PC-9 (cell line): Measurements from ENCODE around the gene SFSWAP. TPM values are rescaled to one million over a fixed set of nuclear protein-coding genes. Genes with fewer than 3 reads are reported as not detected.
"Not testable (repeated sequence)": the region's sequence is repeated elsewhere in the genome, so short reads cannot be mapped to it uniquely, and the experiment has no call there.

Experiments used
- BruUV-seq: library from RNA; stranded (reverse); fragments of 400-500 nt; replicated peaks from 2 replicates; lab custom pipeline; 2021; lab: Mats Ljungman, UMichigan
- CTCF ChIA-PET: fragments of 300-600 bp; sonication (Branson Sonifier 250); formaldehyde crosslinking; loops from one replicate; lab custom pipeline; 2022; ENCODE audit warnings: antibody characterized with exemption; lab: Charles Lee
- POLR2A ChIA-PET: fragments of 300-600 bp; sonication (Branson Sonifier 250); formaldehyde crosslinking; loops from one replicate; lab custom pipeline; 2022; ENCODE audit warnings: antibody characterized with exemption; ENCODE audit not compliant: unreplicated experiment; lab: Charles Lee
- DNase-seq, 2 experiments: peaks; one replicate each; pipeline versions ENCODE4 v3.0.0 to v3.0.0-alpha.2; 2015 to 2022; ENCODE audit warnings: mixed read lengths in 1 of 2
- H2AFZ ChIP-seq: fragments of 200-600 bp; sonication (generic); 2 replicates; pipeline ENCODE4 v1.8.1; 2017; ENCODE audit warnings: antibody characterized with exemption
- H3F3A ChIP-seq: fragments of 200-600 bp; sonication (generic); 2 replicates; pipeline ENCODE4 v1.8.1; 2017; ENCODE audit warnings: antibody characterized with exemption, mild to moderate bottlenecking, low read depth; ENCODE audit not compliant: insufficient read depth
- H3K27ac ChIP-seq: fragments of 200-600 bp; sonication (generic); 2 replicates; pipeline ENCODE4 v1.6.1; 2016; ENCODE audit warnings: mixed run types
- H3K27me3 ChIP-seq: fragments of 200-600 bp; sonication (generic); 2 replicates; pipeline ENCODE4 v1.6.1; 2016; ENCODE audit warnings: low read depth, mixed run types; ENCODE audit not compliant: insufficient read depth
- H3K36me3 ChIP-seq: fragments of 200-600 bp; sonication (generic); 2 replicates; pipeline ENCODE4 v1.6.1; 2016; ENCODE audit warnings: low read depth, mixed run types
- H3K4me1 ChIP-seq: fragments of 200-600 bp; sonication (generic); replicated peaks from 2 replicates; pipeline ENCODE4 v1.6.1; 2016; ENCODE audit warnings: mixed run types; ENCODE audit not compliant: insufficient read depth
- H3K4me2 ChIP-seq: fragments of 200-600 bp; sonication (generic); 2 replicates; pipeline ENCODE4 v1.6.1; 2017; ENCODE audit warnings: mixed run types
- H3K4me3 ChIP-seq: fragments of 200-600 bp; sonication (generic); 2 replicates; pipeline ENCODE4 v1.6.1; 2016; ENCODE audit warnings: mixed run types
- H3K79me2 ChIP-seq: fragments of 200-600 bp; sonication (generic); 2 replicates; pipeline ENCODE4 v1.6.1; 2017; ENCODE audit warnings: low read depth, mixed run types
- H3K9me2 ChIP-seq: fragments of 200-600 bp; sonication (generic); 2 replicates; pipeline ENCODE4 v1.8.1; 2017; ENCODE audit warnings: mild to moderate bottlenecking; ENCODE audit not compliant: insufficient read depth
- H3K9me3 ChIP-seq: fragments of 200-600 bp; sonication (generic); 2 replicates; pipeline ENCODE4 v1.8.1; 2016; ENCODE audit warnings: low read depth; ENCODE audit not compliant: insufficient read depth
- H4K20me1 ChIP-seq: fragments of 200-600 bp; sonication (generic); 2 replicates; pipeline ENCODE4 v1.8.1; 2017; ENCODE audit not compliant: insufficient read depth
- CTCF ChIP-seq: fragments of 200-600 bp; sonication (generic); conservative IDR thresholded peaks from 2 replicates; pipeline ENCODE4 v1.6.1; 2017; ENCODE audit warnings: mixed run types, antibody characterized with exemption, mild to moderate bottlenecking, moderate library complexity
- EZH2 ChIP-seq: fragments of 200-600 bp; sonication (generic); IDR thresholded peaks from 2 replicates; pipeline ENCODE4 v1.8.0; 2017; ENCODE audit warnings: antibody characterized with exemption, low read depth
- intact Hi-C: fragments of 100-400 bp; cut with micrococcal nuclease; formaldehyde crosslinking; loops from one replicate; pipeline ENCODE4 v1.10.0; 2022; ENCODE audit not compliant: unreplicated experiment
- total RNA-seq: library from RNA; stranded (reverse); gene quantifications from 2 replicates; pipeline ENCODE4 v1.2.3, GENCODE V29; 2021

The SFSWAP gene
- total RNA-seq, 1 experiment from 2014 or later = 40.7 TPM

- H3K27me3 ChIP-seq, H3K27ac ChIP-seq, H2AFZ ChIP-seq, intact Hi-C loops, H3K4me1 ChIP-seq, DNase-seq, BruUV-seq, H3K9me2 ChIP-seq, POLR2A ChIA-PET, H3K4me3 ChIP-seq, H3F3A ChIP-seq, CTCF ChIA-PET, H4K20me1 ChIP-seq, H3K9me3 ChIP-seq, H3K79me2 ChIP-seq, H3K4me2 ChIP-seq: not testable (repeated sequence)
- peaks cover 42% of the 10 kb centered on the region for H3K36me3 ChIP-seq
Measured at GRCh38 chr12:131743880-131744279, 33.0 kb downstream of the SFSWAP start.

GRCh38 chr12:131744675-131745074 is 33.8 kb downstream of the SFSWAP start:
- H3K79me2 ChIP-seq, H3K4me2 ChIP-seq, H4K20me1 ChIP-seq, CTCF ChIA-PET, intact Hi-C loops, BruUV-seq, H3K4me1 ChIP-seq, H3F3A ChIP-seq, H3K27me3 ChIP-seq, H3K9me3 ChIP-seq, POLR2A ChIA-PET, DNase-seq, H2AFZ ChIP-seq, H3K4me3 ChIP-seq, H3K27ac ChIP-seq, H3K9me2 ChIP-seq: not testable (repeated sequence)
- peaks cover 42% of the 10 kb centered on the region for H3K36me3 ChIP-seq

- no TSS peak for BruUV-seq
- peaks cover 10% of the 10 kb centered on the region; the same call in 1 of the 2 replicates for H3K9me3 ChIP-seq
- peaks cover 34% of the 10 kb centered on the region for H3K36me3 ChIP-seq
- no peaks in the 10 kb centered on the region for H3K79me2 ChIP-seq
- no peaks in the 10 kb centered on the region for H3K27me3 ChIP-seq
- H3K4me1 ChIP-seq = no peaks in the 10 kb centered on the region
- ChIA-PET POLR2A (no interaction called here), CTCF (no interaction called here)
- no peak overlapping the region for H3K27ac ChIP-seq
- no peak for DNase-seq
- H3K9me2 ChIP-seq = no peaks in the 10 kb centered on the region
- H3K4me2 ChIP-seq = no peak overlapping the region
- TF ChIP-seq EZH2 (no peak), CTCF (no peak)
- intact Hi-C loops = no loop called here
- H3K4me3 ChIP-seq = no peak overlapping the region
- H2AFZ ChIP-seq = no peak overlapping the region
- no peaks in the 10 kb centered on the region for H3F3A ChIP-seq
- peaks cover 3% of the 10 kb centered on the region; the same call in 1 of the 2 replicates for H4K20me1 ChIP-seq
Measured at GRCh38 chr12:131745706-131746105, 34.8 kb downstream of the SFSWAP start.

GRCh38 chr12:131747276-131748177 is 36.6 kb downstream of the SFSWAP start:
- POLR2A ChIA-PET = no interaction called here
- intact Hi-C loops = no loop called here

More at GRCh38 chr12:131747276-131748177, 36.6 kb downstream of the SFSWAP start:
- Histone ChIP-seq H3K9me3 (peaks cover 7% of the 10 kb centered on the region; the same call in 1 of the 2 replicates), H4K20me1 (peaks cover 7% of the 10 kb centered on the region), H3K27ac (no peak overlapping the region), H3K9me2 (no peaks in the 10 kb centered on the region), H3K36me3 (peaks cover 24% of the 10 kb centered on the region), H3K4me3 (no peak overlapping the region), H3K79me2 (no peaks in the 10 kb centered on the region), H3K4me1 (no peaks in the 10 kb centered on the region), H2AFZ (no peak overlapping the region), H3K27me3 (no peaks in the 10 kb centered on the region), H3K4me2 (no peak overlapping the region), H3F3A (no peaks in the 10 kb centered on the region)
- no TSS peak for BruUV-seq
- TF ChIP-seq CTCF = no peak
- TF ChIP-seq EZH2 = no peak
- CTCF ChIA-PET = no interaction called here
- DNase-seq = no peak
